DMS79 treated with DMSO at 0.1 percent for 48 hours (cell line): ENCODE measurements around the gene CRACR2A.
A peak's percentile ranks its signal among the peaks of the same experiment; 100 is the strongest.

Experiments used
- DNase-seq: peaks from one replicate; lab custom pipeline; 2025; lab: John Stamatoyannopoulos, UW

CRACR2A gene

DNA sequence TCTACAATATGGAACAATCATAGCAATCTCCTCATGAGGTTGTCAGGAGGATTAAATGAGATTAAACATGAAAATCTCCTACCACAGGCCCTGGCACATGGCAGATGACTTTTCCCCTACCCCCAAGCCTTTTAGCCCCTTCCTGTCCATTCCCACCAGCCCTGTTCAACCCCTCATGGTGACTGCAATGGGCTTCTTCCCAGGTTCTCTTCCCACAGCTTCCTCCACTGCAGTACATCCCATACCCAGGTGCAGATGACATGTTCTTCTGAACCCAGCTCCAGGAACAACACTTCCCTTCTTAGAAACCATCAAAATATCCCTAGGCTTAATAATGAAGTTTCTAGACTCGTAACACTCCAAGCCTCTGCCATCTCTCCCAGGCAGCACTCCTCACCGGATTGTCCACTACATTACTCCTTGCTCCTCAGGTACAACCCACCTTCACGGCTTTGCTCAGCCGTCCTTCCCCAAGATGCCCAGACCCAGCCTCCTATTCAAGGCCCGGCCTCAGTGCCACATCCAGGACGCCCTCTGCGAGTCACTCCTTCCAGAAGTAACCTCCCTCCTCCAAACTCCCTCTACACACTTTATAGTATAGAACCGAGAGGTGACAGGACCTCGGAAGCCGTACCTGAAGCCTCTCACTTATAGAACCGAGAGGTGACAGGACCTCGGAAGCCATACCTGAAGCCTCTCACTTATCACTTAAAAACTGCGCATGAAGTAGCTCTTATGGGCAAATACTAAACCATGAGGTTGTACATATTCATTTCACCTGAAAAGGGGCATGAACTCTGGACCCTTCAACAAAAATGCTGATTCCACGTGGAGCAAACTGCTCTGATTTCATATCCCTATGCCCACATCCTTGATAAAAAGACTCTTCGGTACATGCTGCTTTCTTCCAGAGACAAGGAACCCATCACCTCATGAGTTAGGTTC is 1.5 kb downstream of the CRACR2A start:
- DNase-seq, result no peak

DNA sequence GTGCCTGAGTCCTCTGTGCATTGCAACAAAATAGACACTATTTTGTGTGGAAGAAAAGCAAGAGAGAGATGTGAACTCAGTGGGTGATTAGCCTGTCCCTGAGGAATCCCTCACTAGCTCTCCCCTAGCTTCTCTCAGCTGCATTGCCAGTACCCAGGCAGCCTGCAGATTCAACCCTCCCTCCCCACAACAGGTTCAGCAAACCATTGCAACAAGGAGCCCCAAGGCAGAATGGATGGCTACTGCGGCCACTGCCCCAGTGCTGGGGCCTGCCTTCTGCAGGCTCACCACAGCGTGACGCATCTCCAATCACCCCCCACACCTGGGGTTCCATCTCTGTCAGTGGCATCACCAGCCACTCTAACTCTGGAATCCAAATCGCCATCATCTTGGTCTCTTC is 2.3 kb downstream of the CRACR2A start:
- no peak for DNase-seq

DNA sequence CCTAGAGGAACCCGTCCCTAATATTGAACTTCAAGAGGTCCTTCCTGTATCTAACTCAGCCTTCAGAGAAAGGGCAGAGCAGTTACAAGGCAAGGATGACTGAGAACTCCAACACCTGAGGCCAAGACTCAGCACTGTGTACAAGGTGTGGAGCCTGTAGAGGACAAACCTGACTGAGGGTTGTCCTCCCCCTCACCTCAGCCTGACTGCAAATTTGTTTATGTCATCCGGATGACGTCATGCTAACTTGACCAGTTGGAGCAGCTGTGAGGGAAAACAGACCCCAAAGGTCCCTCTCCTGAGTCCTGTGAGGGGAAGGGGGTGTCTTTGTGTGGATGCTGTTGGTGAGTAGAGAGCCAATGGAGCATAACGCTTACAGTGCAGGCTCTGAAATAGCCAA is 4.3 kb downstream of the CRACR2A start:
- DNase-seq, result no peak

DNA sequence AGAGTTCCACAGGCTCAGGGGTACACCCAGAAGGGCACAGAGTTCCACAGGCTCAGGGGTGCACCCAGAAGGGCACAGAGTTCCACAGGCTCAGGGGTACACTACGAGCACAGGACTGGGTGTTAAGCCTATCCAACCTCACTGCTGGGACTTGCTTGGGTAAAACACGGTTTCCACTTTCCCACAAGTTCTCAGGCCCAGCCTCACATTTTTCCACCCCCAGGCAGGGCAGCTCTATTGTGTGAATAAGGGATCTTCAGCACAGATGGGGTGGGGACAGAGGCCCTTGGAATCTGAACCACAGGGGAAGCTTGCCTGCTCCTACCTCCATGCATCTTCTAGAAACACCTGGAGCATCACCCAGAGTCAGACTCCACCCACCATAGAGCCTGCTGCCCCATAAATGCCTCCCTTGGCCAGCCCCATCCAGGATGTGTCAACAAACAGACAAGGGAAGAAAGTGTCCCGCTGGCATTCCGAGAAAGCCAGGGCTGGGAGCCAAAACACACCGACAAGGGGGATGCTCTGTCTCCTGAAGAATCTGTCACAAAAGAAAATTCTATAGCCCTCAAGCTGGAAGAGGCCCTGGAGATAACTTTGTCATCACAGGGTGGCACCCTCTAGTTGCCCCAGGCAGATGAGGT is 4.8 kb downstream of the CRACR2A start:
- no peak for DNase-seq

DNA sequence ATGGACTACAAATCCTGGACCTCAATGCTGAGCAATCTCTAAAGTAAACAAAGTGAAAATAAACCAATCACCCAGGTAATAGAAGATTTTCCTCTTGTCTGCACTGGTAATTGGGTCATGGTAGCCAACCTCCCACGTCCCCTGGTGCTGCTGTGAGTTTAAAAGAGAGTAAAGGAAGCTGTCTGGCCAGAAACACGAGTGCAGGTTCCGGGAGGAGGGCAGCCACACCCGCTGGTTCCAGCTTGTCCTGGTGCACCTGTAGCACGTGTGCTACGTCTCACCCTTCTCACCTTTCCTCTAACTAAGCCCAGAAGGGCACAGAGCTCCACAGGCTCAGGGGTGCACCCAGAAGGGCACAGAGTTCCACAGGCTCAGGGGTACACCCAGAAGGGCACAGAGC is 5.4 kb downstream of the CRACR2A start:
- DNase-seq, result no peak

DNA sequence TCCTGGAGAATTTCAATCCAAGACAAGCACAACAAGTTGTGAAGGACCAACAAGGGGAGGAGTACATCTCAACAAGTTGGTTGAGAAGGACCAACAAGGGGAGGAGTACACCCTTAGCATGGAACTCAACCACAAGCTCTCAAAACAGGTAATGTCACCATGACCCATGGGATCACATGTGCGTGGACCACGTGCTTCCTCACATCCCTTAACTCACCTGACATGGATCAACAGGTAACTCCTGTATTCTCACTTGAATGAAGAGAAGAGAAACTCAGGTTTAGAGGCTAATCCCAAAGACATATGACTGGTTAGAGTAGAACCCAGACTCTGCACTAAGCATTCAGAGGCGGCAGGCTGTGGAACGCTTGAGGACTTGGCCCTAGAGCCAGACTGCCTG is 6.2 kb downstream of the CRACR2A start:
- no peak for DNase-seq

DNA sequence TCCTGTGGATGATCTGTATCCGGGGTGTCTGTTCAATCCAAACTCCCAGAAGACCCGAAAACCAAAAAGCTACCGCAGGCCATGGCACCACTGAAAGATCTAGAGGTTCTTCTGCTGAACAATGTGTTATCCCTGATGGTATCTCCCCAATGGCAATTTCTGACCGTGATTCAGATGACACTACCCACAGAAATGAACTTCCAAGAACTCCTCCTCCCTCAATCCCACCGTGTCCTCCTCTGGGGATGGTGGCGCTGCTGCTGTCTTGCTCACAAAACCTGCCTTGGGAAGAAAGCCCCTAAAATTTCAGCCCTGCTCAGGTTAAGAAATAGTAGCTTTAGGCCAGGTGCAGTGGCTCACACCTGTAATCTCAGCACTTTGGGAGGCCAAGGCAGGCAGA is 7.8 kb downstream of the CRACR2A start:
- no peak for DNase-seq

DNA sequence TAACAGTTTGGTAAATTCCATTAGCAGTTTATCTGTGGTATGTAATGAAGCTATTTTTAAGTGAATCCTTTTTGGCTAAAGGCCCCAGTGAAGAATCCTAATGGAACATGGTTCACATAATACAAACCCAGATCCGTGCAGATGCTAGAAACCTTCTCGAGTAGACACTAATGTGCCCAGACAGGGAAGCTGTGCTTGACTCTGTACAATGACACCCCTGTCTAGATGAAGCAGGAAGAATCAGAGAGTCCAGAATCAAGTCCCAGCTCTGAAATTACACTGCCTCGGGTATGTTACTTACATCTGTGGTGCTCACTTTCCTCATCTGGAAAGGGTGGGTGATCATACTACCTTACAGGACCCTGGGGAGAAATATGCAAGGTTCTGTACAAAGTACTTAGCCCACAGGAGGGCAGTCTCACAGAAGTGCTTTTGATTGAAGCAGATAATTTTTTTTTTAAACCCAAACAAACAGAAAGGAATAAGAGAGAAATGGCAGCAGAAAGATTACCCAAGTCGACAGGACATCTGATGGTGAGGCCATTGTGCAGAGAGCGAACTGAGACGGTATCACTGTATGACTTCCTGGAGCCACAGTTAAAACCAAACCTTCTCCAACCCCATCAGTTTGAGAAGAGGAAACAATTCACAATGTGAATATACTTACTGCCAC is 8.5 kb downstream of the CRACR2A start:
- no peak for DNase-seq

DNA sequence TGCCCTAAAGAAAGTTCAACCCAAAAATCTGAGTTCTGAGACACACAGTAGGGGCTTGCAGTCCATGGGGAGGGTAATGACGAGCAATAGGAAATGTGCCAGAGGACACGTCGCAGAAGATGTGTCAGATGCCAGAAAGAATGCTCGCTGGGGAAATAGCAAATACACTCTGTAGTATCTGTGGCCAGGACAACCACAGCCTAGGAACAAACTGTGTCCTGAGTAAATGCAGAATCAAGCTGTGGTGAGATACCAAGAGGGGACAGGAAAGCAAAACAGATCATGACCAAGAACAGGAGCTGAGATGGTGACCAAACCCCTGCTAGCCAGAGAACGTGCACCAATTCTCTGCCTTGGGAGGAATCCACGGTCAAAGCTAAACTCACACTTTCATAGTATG is 9.1 kb downstream of the CRACR2A start:
- no peak for DNase-seq

DNA sequence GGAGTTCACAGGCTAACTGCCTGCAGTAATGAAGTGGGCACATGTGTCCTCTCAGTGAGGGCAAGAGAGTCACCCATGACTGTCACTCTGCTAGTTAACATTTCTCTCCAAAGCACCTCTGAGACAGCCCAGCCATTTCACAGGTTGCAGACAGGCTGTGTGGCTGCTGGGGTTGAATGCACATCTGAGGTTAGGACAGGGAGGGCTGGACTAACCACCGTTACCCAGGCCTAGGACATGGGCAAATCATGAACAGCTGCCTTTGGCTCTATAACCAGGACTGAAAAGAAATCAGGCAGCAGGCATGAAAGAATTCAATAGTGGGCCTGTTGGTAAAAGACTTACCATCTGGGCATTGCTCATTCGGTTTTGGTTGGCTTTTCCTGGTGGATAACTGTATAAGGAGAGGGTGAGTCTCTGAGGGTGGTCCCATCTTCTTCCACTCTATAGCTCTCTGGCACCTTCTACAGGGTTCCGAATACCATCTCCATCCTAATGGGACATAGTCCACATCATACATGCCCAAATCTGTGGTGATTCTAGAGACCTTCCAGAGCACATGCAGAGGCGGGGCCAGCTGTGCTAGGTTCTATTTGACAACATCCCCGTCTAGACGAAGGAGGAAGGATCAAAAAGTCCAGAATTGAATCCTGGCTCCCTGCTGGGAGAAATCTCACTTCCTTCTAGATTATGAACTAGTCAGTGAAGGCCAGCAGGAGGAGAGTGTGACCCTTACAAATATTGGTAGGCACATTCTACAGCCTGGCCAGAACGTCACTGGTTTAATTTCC is 10.8 kb downstream of the CRACR2A start:
- no peak for DNase-seq

DNA sequence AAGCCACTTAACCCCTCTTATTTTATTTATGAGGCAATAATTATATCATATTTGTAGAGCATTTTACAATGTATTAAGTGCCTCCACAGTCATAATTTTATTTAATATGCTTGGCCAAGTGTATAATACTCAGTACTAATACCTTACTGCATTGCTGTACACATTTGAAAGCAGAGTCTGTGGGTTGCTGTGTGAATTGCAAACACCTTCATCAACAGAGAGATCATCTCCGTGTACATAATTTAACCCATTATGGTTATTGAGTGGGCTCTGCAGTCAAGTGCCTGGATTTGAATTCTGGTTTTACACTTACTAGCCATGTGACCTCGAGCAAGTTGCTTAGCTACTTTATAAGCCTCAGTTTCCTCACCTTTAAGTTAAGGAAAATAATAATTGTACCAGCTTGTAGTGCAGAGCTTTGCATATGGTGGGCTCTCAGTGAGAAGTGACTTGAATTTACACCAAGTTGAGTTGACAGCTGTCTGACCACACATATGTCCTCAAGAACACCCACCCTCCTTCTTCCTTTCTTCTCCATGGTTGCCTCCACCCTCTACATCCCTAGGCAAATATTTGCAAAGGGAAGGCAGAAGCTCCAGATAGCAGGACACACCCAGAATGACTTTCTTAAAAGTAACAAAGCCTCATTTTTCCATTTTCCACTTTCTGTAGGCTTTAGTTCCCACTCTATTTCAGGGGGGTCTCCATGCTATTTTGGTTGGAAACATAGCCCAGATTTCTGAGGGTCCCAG is 12.3 kb downstream of the CRACR2A start:
- DNase-seq, result peak; percentile 43

DNA sequence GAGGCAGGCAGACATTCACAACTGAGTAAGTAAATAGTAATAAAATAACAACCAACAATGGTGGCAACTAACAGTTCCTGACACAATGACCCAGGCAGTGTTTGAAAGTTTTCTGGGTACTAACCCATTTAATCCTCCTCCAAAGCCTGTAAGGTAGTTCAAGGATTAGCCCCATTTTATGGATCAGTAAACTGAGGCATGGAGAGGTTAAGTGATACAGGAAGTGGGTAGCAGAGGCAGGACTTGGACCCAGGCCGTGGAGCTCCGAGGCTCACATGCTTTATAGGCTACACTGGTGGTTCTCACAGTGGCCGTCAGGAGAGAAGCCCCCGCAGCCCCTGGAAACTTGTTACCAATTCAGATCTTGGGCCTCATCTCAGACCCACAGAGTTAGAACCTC is 17.5 kb downstream of the CRACR2A start:
- no peak for DNase-seq

DNA sequence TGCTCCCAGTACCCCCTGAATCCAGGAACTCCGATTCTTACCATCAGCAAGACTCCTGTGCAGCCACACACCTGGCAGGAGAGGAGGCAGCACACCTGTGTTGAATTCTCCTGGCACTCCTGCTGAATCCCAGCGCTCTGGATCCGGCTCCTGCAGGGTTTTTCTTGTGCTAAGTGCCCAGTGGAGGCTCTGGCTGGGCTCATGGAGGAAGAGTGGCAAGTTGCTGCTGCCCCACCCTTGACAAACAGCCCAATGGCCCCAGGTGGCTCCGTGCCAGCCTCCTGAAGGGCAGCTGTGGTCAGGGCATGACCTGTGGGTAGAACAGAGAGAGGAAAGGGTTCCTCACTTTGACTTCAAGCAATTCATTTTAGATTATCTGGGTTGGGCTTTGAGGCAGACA is 20.0 kb downstream of the CRACR2A start:
- peak; percentile 59 for DNase-seq

DNA sequence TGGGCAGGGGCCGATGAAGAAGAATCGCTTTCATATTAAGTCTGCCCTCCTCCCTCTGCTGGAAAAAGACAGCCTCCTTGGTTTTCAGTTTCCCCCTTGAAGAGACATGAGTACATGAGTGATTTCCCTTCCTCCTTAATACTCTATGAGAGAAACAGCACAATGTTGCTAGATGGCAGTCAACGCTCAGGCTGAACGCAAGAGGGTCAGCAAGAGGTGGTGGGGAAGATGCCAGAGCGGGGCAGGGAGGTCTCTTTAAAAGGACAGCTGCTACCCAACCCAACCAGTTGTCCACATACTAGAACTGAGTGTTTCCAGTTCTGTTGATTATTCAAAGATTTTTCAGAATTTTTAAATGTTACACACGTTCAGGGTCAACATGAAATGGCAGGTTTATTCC is 22.8 kb downstream of the CRACR2A start:
- no peak for DNase-seq

DNA sequence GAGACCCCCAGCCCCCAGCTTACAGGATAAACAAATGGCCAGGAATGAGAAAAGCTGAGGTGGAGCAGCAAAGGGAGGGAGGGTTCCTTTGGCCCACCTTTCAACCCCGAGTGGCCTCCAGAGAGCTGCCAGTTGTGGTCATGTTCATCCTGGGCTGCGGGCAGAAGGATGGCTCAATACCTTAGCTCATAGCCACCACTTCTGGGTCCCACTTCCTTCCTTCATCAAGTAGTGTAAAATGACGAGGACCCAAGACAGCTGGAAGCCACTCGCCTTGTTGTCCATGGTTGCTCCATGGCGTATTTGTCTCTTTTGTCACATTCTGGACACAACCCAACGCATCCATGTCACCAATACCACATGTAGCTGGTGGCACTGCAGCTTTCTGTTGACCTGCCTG is 24.2 kb downstream of the CRACR2A start:
- DNase-seq, result no peak

DNA sequence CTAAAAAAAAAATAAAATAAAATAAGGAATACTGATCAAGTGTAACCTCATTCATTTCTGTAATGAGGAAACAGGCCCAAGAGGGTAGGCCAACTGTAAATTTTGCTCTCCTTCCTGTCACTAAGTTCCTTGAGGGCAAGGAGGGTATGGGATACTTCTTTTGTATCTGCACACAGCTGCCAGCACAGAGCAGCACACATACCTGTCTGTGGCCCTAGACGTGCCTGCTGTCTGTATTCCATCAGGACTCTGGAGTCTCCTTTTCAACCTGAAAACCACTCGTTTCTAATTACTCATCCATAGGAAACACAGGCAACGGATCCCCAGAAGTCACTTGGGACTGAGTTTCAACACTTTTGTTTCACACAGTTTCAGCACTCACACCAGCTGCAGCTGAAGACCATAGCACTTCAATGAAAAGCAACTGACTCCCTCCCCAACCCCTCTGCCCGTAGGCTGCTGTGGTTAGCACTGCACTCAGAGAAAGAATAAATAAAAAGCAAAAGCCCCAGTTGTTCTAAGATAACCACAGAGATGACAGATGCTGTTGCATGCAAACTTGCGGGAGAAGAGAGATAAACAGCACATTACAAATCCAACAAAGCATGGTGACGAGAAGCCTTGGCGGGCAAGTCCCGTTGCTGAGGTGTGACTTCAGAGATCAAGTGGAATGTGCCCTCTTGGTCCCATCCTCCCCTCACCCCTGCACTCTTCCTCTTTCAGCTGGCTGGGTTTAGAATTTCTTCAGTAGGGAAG is 24.9 kb downstream of the CRACR2A start:
- peak; percentile 48 for DNase-seq

DNA sequence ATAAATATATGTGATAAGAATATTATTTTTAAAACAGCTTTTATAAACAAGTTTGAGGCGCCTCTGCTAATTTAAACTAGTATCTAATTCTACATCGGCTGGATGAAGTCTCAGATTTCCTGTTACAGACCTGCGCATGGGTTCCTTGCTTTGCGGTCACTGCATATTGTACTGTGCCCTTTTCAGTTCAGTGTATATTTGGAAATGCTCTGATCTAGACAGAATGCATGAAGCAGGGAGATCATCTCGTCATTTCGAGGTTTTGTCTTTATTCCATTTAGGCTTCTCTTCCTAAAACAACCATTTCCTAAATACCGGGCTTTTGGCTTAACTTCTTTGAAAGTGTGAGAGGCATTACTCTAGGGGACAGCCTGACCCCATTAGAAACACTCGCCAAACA is 25.6 kb downstream of the CRACR2A start:
- DNase-seq, result no peak

DNA sequence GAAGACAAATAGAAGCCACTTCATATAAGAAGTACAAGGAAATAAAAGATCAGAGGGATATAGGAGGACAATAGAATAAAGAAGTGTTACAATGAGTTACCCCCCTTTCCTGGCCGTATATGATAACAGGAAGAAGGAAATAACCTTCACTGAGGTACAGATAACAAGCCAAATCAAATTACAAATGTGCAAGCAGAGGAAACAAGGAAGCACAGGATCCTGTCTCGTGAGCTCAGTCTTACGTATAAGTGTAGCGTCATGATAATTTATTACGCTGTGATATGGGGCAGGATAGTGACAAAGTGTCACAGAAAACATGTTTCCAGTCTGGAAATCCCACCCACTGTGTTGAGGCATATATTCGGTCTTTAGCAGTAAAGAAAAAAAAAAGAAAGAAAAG is 26.5 kb downstream of the CRACR2A start:
- no peak for DNase-seq

DNA sequence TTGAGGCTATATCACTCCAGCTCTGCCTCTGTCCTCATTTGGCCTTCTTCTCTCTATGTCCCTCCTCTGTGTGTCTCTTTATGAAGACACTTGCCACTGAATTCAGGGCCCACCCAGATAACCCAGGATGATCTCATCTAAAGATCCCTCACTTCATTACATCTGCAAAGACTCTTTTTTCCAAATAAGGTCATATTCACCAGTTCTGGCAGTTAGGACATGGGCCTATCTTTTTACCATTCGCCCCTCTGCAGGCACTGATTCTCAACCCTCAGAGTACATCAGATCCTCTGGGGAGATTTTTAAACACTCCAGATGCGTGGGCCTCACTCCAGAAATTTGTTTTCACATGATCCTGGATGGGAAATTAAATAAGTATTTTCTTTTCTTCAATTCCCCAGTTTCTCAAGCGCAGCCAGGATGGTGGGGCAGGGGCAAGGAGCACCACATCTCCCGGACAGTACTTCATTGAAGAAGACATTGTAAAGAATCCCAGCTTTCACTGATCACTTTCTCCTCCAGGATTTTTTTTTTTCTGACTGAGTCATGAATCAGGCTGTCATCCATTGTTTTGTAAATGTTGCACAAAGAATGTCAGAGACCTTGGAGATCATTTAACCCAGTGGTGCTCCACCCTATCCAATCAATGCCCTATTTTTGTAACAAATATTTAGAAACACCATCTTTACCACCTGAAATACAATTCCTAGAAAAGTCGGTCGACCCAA is 27.4 kb downstream of the CRACR2A start:
- no peak for DNase-seq
